ENCODE measurements around the gene GH2. TPM values are rescaled to one million over a fixed set of nuclear protein-coding genes. Genes with fewer than 3 reads are reported as not detected.

The GH2 gene
- total RNA-seq, 1 experiment from 2014 or later, result not detected

GRCh38 chr17:63928172-63928666, 46.5 kb upstream of the GH2 start:
- H3K79me2 ChIP-seq (ENCODE audit: low read length), result no peaks in the 10 kb centered on the region
- H3F3A ChIP-seq (ENCODE audit: low read length, unreplicated experiment), result no peaks in the 10 kb centered on the region
- H3K36me3 ChIP-seq (ENCODE audit: low read depth, low read length), result no peaks in the 10 kb centered on the region
- no peak for DNase-seq
- H3K27me3 ChIP-seq (ENCODE audit: low read length), result no peaks in the 10 kb centered on the region
- no peak overlapping the region for H2AFZ ChIP-seq (ENCODE audit: low read length)
- BruUV-seq (replicated peaks), result no TSS peak
- ATAC-seq, result no peak
- no peaks in the 10 kb centered on the region for H3K9me2 ChIP-seq (replicated peaks; ENCODE audit: low read length)
- ChIA-PET POLR2A (ENCODE audit: unreplicated experiment) (no interaction called here), CTCF (interaction anchor here (0.5 kb wide), 1 partner anchor 206 kb away, joined by 4 read pairs; no protein-coding TSS in a partner anchor)
- no peaks in the 10 kb centered on the region for H3K4me1 ChIP-seq (ENCODE audit: insufficient read depth, low read length)
- no peaks in the 10 kb centered on the region for H3K9me3 ChIP-seq (ENCODE audit: low read length)
- H3K27ac ChIP-seq (ENCODE audit: low read length), result no peak overlapping the region
- TF ChIP-seq EZH2 (IDR thresholded peaks at IDR 0.05; ENCODE audit: low read length, unreplicated experiment), result no peak
- TF ChIP-seq CTCF (conservative IDR thresholded peaks at IDR 0.05; ENCODE audit: low read depth, low read length), result no peak
- TF ChIP-seq EZH2phosphoT487 (IDR thresholded peaks at IDR 0.05; ENCODE audit: borderline replicate concordance, low read length), result no peak
- H4K20me1 ChIP-seq (ENCODE audit: low read length), result no peaks in the 10 kb centered on the region
- no peak overlapping the region for H3K4me2 ChIP-seq (ENCODE audit: low read length)
- no peak overlapping the region for H3K4me3 ChIP-seq (ENCODE audit: low read length)
- H3K9ac ChIP-seq (ENCODE audit: low read length), result no peak overlapping the region
- intact Hi-C loops (cut with micrococcal nuclease), result no loop called here

GRCh38 chr17:63927464-63928171, 45.9 kb upstream of the GH2 start:
- Histone ChIP-seq H3K36me3 (ENCODE audit: low read depth, low read length) (no peaks in the 10 kb centered on the region), H2AFZ (ENCODE audit: low read length) (no peak overlapping the region), H3K27me3 (ENCODE audit: low read length) (no peaks in the 10 kb centered on the region), H3K9me3 (ENCODE audit: low read length) (no peaks in the 10 kb centered on the region), H3K9me2 (replicated peaks; ENCODE audit: low read length) (no peaks in the 10 kb centered on the region), H4K20me1 (ENCODE audit: low read length) (no peaks in the 10 kb centered on the region), H3K27ac (ENCODE audit: low read length) (no peak overlapping the region), H3F3A (ENCODE audit: low read length, unreplicated experiment) (no peaks in the 10 kb centered on the region), H3K4me1 (ENCODE audit: insufficient read depth, low read length) (no peaks in the 10 kb centered on the region), H3K4me3 (ENCODE audit: low read length) (no peak overlapping the region), H3K4me2 (ENCODE audit: low read length) (no peak overlapping the region), H3K79me2 (ENCODE audit: low read length) (no peaks in the 10 kb centered on the region), H3K9ac (ENCODE audit: low read length) (no peak overlapping the region)
- POLR2A ChIA-PET (ENCODE audit: unreplicated experiment), result interaction anchor here (0.6 kb wide), 1 partner anchor 38 kb away, joined by 4 read pairs; no protein-coding TSS in a partner anchor
- DNase-seq, result no peak
- TF ChIP-seq CTCF (conservative IDR thresholded peaks at IDR 0.05; ENCODE audit: low read depth, low read length), result no peak
- TF ChIP-seq EZH2phosphoT487 (IDR thresholded peaks at IDR 0.05; ENCODE audit: borderline replicate concordance, low read length), result no peak
- no peak for TF ChIP-seq EZH2 (IDR thresholded peaks at IDR 0.05; ENCODE audit: low read length, unreplicated experiment)
- CTCF ChIA-PET, result interaction anchor here (0.5 kb wide), 1 partner anchor 206 kb away, joined by 4 read pairs; no protein-coding TSS in a partner anchor
- intact Hi-C loops (cut with micrococcal nuclease), result no loop called here
- no peak for ATAC-seq
- BruUV-seq (replicated peaks), result no TSS peak

GRCh38 chr17:63926164-63926563, 44.4 kb upstream of the GH2 start:
- Histone ChIP-seq H3K9me3 (ENCODE audit: low read length) (no peaks in the 10 kb centered on the region), H3K4me1 (ENCODE audit: insufficient read depth, low read length) (no peaks in the 10 kb centered on the region), H3K9me2 (replicated peaks; ENCODE audit: low read length) (no peaks in the 10 kb centered on the region), H3F3A (ENCODE audit: low read length, unreplicated experiment) (no peaks in the 10 kb centered on the region), H3K27ac (ENCODE audit: low read length) (no peak overlapping the region), H3K9ac (ENCODE audit: low read length) (no peak overlapping the region), H3K4me2 (ENCODE audit: low read length) (no peak overlapping the region), H3K36me3 (ENCODE audit: low read depth, low read length) (no peaks in the 10 kb centered on the region), H2AFZ (ENCODE audit: low read length) (no peak overlapping the region), H3K4me3 (ENCODE audit: low read length) (no peak overlapping the region), H3K79me2 (ENCODE audit: low read length) (no peaks in the 10 kb centered on the region), H4K20me1 (ENCODE audit: low read length) (no peaks in the 10 kb centered on the region), H3K27me3 (ENCODE audit: low read length) (no peaks in the 10 kb centered on the region)
- no TSS peak for BruUV-seq (replicated peaks)
- intact Hi-C loops (cut with micrococcal nuclease), result no loop called here
- POLR2A ChIA-PET (ENCODE audit: unreplicated experiment), result no interaction called here
- ATAC-seq (no peak), DNase-seq (no peak)
- CTCF ChIA-PET, result interaction anchor here (0.6 kb wide), 1 partner anchor 67 kb away, joined by 3 read pairs; no protein-coding TSS in a partner anchor
- no peak for TF ChIP-seq CTCF (conservative IDR thresholded peaks at IDR 0.05; ENCODE audit: low read depth, low read length)
